SJCRH30 (cell line): ENCODE data around the gene DNPEP. TPM values are rescaled to one million over a fixed set of nuclear protein-coding genes. Genes with fewer than 3 reads are reported as not detected.
A peak's percentile ranks its signal among the peaks of the same experiment; 100 is the strongest.
"Not testable (repeated sequence)": the region's sequence is repeated elsewhere in the genome, so short reads cannot be mapped to it uniquely, and the experiment has no call there.

Experiments used
- DNase-seq, 2 experiments: peaks; one replicate each; pipeline ENCODE4 v3.0.0-alpha.2; 2015 to 2020
- H3K27ac ChIP-seq: fragments of 250-450 bp; sonication (Bioruptor Pico); 2 replicates; pipeline ENCODE4 v1.5.1; 2020; ENCODE audit warnings: mild to moderate bottlenecking, moderate library complexity
- H3K27me3 ChIP-seq: fragments of 250-450 bp; sonication (Bioruptor Pico); 2 replicates; pipeline ENCODE4 v1.5.1; 2020; ENCODE audit warnings: mild to moderate bottlenecking, moderate library complexity
- H3K36me3 ChIP-seq: fragments of 250-450 bp; sonication (Bioruptor Pico); 2 replicates; pipeline ENCODE4 v1.5.1; 2020; ENCODE audit warnings: mild to moderate bottlenecking, moderate library complexity
- H3K4me1 ChIP-seq: fragments of 250-450 bp; sonication (Bioruptor Pico); 2 replicates; pipeline ENCODE4 v1.5.1; 2020; ENCODE audit warnings: mild to moderate bottlenecking, moderate library complexity
- H3K4me3 ChIP-seq: fragments of 250-450 bp; sonication (Bioruptor Pico); 2 replicates; pipeline ENCODE4 v1.5.1; 2020; ENCODE audit warnings: mild to moderate bottlenecking, moderate library complexity
- H3K9me3 ChIP-seq: fragments of 250-450 bp; sonication (Bioruptor Pico); replicated peaks from 2 replicates; pipeline ENCODE4 v1.5.1; 2020; ENCODE audit warnings: mild to moderate bottlenecking, moderate library complexity
- total RNA-seq: library from RNA; depleted of rRNA; stranded (reverse); fragments of >200 nt; shearing (Covaris generic); gene quantifications from 2 replicates; pipeline ENCODE4 v1.2.3, GENCODE V29; 2014

DNPEP gene
- total RNA-seq, 1 experiment from 2014 or later = 33.1 TPM

DNA sequence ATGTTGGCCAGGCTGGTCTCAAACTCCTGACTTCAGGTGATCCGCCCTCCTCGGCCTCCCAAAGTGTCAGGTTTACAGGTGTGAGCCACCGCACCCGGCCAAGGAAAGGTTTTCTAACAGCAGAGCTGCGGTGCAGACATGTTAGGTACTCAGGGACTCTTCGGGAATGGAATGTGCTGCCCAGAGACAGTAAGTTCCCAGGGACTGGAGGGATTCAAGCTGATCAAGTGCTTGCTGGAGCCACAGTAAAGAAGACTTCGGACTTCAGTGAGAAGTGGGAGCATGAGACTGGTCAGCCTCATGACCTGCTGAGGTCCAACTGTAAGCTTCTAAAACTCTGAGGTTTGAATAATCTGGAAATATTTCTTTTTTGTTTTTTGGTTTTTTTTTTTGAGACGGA is 22.7 kb upstream of the DNPEP start:
- H3K27me3 ChIP-seq = no peaks in the 10 kb centered on the region

DNA sequence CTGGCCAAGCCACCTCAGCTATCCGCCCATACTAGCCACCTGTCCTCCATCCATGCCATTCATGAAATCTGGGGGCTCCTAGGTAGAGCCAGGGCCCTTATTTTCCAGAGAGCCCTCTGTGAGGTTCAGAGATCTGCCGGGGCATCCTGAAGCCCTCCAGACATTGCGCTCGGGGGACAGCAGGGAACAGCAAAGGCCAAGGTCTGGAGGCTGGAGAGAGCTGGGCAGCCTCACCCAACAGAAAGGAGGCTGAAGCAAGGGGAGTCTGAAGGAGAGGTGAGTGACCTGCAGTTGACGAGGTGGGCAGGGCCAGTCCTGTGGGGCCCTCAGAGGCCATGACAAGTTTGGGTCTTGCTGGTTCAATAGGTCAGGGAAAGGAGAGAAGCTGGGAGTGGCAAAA is 21.9 kb upstream of the DNPEP start:
- Histone ChIP-seq H3K27me3 (no peaks in the 10 kb centered on the region), H3K9me3 (no peaks in the 10 kb centered on the region; the same call in 1 of the 2 replicates), H3K36me3 (no peaks in the 10 kb centered on the region; the same call in 1 of the 2 replicates), H3K27ac (no peak overlapping the region), H3K4me3 (no peak overlapping the region), H3K4me1 (peaks cover 39% of the 10 kb centered on the region)
- DNase-seq = no peak

More for the DNA sequence above, 22.7 kb upstream of the DNPEP start:
- Histone ChIP-seq H3K4me1 (peaks cover 32% of the 10 kb centered on the region), H3K4me3 (no peak overlapping the region), H3K27ac (no peak overlapping the region), H3K9me3 (no peaks in the 10 kb centered on the region; the same call in 1 of the 2 replicates), H3K36me3 (no peaks in the 10 kb centered on the region; the same call in 1 of the 2 replicates)
- DNase-seq = no peak

DNA sequence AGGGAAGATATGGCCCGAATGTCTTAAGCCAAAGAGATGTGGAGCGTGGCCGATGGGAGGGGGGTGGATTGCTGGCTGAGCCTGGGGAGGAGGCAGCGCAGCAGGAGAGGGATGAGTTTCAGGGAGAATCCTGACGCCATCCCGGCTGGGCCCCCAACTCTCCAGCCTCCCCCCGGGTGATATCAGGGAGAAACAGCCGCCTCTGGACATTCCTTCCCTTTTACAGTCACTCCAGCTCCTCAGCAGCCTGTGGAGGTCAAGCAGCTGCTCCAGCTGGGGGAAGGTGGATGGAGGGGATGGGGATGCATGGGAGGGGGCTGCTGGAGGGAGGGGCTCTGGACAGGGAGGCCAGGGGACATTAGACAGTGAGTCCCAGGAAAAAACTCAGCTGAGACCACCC is 20.9 kb upstream of the DNPEP start:
- Histone ChIP-seq H3K4me1 (peaks cover 49% of the 10 kb centered on the region), H3K27ac (no peak overlapping the region), H3K36me3 (no peaks in the 10 kb centered on the region; the same call in 1 of the 2 replicates)

DNA sequence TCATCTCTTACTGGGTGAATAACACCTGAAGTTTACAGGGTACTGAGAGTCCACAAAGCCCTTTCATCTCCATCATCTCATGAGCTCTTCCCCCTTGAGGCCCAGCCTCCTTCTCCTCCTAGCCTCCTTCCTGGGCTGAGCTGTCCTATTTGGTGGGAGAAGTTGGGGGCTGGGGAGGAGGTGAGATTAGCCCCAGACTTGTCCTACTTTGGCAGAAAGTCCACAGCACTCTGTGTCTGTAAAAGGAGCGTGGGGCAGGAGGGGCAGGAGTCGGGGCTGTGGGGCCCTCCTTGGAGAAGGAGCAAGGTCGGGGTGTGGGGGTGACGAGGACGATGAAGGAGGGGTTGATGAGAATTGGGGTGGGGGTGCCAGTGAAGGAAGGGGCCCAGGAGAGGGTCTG is 20.5 kb upstream of the DNPEP start:
- Histone ChIP-seq H3K9me3 (no peaks in the 10 kb centered on the region; the same call in 1 of the 2 replicates), H3K4me3 (no peak overlapping the region), H3K27ac (no peak overlapping the region), H3K4me1 (peaks cover 54% of the 10 kb centered on the region), H3K27me3 (no peaks in the 10 kb centered on the region), H3K36me3 (no peaks in the 10 kb centered on the region; the same call in 1 of the 2 replicates)
- no peak for DNase-seq

More for the DNA sequence above, 20.9 kb upstream of the DNPEP start:
- DNase-seq = no peak
- Histone ChIP-seq H3K27me3 (no peaks in the 10 kb centered on the region), H3K4me3 (no peak overlapping the region), H3K9me3 (no peaks in the 10 kb centered on the region; the same call in 1 of the 2 replicates)

DNA sequence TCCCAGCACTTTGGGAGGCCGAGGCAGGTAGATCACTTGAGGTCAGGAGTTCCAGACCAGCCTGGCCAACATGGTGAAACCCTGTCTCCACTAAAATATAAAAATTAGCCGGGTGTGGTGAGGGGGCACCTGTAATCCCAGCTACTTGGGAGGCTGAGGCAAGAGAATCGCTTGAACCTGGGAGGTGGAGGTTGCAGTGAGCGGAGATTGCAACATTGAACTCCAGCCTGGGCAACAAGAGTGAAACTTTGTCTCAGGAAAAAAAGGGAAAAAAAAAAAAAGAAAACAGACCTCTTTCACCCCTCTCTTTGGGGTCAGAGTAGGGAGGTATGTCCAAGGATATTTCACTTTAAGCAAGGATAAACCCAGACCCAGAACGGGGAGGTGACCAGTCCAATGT is 19.6 kb upstream of the DNPEP start:
- H3K4me1 ChIP-seq = peaks cover 56% of the 10 kb centered on the region
- not testable (repeated sequence) for DNase-seq, H3K27ac ChIP-seq

DNA sequence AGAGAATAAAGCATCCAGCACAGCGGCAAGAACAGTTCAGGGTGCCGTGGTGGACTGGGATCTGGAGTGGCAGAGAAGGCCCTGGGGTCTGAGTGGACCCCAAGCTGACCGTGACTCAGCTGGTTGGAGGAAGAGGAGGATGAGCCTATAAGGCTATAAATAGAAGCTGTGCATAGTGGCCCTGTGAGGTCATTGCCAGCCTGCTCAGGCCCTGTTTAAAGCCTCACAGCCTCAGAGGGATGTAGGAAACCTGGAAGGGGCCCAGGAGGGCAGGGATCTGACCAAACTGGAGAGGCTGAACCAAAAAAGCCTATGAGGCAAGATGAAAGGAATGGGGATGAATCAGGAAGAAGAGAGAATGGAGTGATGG is 19.1 kb upstream of the DNPEP start:
- no peaks in the 10 kb centered on the region for H3K27me3 ChIP-seq
- peaks cover 56% of the 10 kb centered on the region for H3K4me1 ChIP-seq
- H3K9me3 ChIP-seq = no peaks in the 10 kb centered on the region
- H3K27ac ChIP-seq = peak overlapping the region; percentile 21; the same call in 1 of the 2 replicates
- peak; percentile 64 to 74 for DNase-seq
- no peak overlapping the region for H3K4me3 ChIP-seq
- no peaks in the 10 kb centered on the region for H3K36me3 ChIP-seq

More for the DNA sequence above, 19.6 kb upstream of the DNPEP start:
- not testable (repeated sequence) for H3K27me3 ChIP-seq, H3K36me3 ChIP-seq, H3K9me3 ChIP-seq, H3K4me3 ChIP-seq

DNA sequence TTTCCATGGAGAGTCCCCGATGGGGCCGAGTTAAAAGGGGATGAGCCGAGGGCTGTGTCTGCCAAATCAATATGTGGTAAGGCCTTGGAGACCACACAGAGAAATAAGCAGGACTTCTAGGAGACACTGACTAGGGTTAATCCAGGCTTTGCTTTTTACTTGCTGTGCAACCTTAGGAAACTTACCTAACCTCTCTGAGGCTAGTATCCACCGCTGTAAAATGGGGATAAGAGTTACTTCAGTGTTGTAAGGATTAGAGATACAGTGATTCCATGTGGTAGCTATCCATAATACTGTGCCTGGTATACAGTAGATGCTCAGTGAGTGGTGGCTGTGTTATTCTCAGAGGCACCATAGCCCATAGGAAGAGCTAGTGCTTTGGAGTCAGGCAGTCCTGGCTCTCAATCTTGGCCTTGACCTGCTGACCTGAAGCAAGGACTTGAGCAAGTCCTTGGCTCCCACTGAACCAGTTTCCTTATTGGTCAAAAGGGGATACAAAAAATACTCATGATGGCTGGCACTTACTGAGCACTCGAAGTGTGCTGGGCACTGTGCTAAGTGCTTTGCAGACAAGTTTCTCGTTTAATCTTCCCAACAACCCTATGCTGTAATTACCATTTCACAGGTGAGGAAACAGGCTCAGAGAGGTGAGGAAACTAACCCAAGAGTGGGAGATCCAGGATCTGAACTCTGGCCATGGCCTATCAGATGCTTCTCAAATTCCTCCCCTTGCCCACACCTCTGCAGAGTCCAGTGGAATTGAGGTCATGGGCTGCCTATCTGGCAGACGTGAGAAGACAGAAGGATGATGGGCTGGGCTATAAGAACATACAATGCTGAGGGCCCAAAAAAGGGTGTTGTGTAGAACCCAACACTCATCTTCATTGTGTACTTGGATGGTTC is 18.5 kb upstream of the DNPEP start:
- DNase-seq = no peak
- Histone ChIP-seq H3K36me3 (no peaks in the 10 kb centered on the region), H3K27ac (peak overlapping the region; percentile 87; the same call in 1 of the 2 replicates), H3K4me3 (no peak overlapping the region), H3K27me3 (no peaks in the 10 kb centered on the region), H3K9me3 (no peaks in the 10 kb centered on the region), H3K4me1 (peaks cover 56% of the 10 kb centered on the region)

DNA sequence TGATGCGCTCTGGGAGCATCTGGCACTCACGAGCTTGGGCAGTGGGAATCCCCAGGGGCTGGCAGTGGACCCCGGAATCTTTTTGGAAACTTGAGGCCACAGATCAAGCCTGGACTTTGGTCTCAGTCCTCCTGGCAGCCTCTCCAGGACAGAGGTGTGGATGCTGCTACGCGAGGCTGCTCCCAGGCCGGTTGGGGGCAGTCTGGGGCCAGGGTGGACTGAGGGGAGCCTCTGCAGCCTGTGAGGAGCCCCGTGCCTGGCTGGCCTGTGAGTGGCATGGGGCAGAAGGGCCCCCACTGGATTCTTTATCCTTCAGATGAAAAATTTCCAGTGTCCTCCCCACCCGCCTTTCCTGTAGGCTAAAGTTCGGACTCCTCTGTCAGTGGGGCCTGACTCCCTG is 17.7 kb upstream of the DNPEP start:
- Histone ChIP-seq H3K36me3 (no peaks in the 10 kb centered on the region), H3K4me3 (no peak overlapping the region), H3K27ac (peak overlapping the region; percentile 87), H3K4me1 (peaks cover 61% of the 10 kb centered on the region), H3K9me3 (no peaks in the 10 kb centered on the region), H3K27me3 (no peaks in the 10 kb centered on the region)
- DNase-seq = peak; percentile 69 to 70

DNA sequence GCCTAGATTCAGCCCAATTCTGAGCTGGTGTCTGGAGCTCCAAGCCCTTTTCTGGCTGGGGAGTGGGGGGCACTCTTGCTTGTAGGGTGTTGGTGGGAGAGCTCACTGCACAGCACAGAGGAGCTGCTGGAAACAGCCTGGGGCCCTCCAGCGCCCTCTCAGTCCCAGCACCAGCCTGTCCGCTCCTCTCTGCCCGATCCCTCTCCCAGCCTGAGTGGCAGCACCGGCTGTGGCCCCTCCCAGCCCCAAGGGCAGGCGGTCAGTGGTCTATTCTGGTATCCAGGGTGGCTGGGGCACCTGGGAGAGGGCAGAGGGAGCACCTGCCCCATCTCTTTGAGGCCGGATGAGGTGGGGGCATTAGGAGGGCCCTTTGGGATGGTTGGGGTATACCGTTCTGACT is 17.2 kb upstream of the DNPEP start:
- H3K36me3 ChIP-seq = no peaks in the 10 kb centered on the region
- H3K4me3 ChIP-seq = no peak overlapping the region
- peak; percentile 90 to 91 for DNase-seq
- peaks cover 66% of the 10 kb centered on the region for H3K4me1 ChIP-seq
- H3K27ac ChIP-seq = peak overlapping the region; percentile 87
- no peaks in the 10 kb centered on the region for H3K9me3 ChIP-seq
- no peaks in the 10 kb centered on the region for H3K27me3 ChIP-seq

DNA sequence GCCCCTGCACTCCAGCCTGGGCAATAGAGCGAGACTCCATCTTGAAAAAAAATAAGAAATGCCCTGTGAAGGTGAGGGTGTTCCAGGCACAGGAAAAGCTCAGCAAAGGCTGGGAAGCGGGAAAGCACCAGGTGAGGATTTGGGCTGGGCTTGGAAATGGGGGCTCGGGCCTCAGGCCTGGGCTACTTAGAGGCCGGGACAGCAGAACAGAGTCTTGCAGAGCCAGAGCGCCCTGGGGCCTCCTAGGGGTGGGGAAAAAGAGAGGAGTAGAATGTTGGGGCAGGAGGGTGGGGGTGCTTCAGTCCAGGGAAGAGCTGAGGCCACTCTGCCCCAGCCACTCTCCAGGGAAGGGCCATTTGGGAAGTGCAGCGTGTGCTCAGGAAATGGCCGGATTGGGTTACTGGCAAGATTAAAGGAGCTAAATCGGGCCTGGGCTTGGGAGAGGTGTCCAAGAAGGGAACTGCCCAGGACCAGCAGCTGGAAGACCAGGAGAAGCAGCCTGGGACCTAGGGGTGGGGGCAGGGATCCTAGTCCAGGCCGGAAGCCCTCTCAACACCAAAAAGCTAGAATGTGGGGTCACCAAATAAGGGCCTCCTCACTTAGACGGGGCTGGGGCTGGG is 16.7 kb upstream of the DNPEP start:
- Histone ChIP-seq H3K27ac (peak overlapping the region; percentile 87), H3K4me1 (peaks cover 71% of the 10 kb centered on the region), H3K27me3 (no peaks in the 10 kb centered on the region), H3K36me3 (no peaks in the 10 kb centered on the region), H3K9me3 (no peaks in the 10 kb centered on the region), H3K4me3 (no peak overlapping the region)
- peak; percentile 76 to 89 for DNase-seq

DNA sequence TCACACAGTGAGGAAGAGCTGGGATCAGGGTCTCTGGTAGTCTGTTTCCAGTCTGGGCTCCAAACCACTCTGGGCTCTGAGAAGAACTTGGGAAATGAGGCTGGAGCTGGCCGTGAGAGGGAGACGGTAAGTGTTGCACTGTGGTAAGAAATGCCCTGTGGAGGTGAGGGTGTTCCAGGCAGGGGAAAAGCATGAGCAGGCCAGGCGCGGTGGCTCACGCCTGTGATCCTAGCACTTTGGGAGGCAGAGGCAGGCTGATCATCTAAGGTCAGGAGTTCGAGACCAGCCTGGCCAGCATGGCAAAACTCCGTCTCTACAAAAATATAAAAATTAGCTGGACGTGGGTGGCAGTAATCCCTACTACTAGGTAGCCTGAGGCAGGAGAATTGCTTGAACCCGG is 16.1 kb upstream of the DNPEP start:
- Histone ChIP-seq H3K36me3 (no peaks in the 10 kb centered on the region), H3K4me1 (peaks cover 76% of the 10 kb centered on the region), H3K27me3 (no peaks in the 10 kb centered on the region), H3K27ac (peak overlapping the region; percentile 87), H3K4me3 (no peak overlapping the region), H3K9me3 (no peaks in the 10 kb centered on the region)
- no peak for DNase-seq

DNA sequence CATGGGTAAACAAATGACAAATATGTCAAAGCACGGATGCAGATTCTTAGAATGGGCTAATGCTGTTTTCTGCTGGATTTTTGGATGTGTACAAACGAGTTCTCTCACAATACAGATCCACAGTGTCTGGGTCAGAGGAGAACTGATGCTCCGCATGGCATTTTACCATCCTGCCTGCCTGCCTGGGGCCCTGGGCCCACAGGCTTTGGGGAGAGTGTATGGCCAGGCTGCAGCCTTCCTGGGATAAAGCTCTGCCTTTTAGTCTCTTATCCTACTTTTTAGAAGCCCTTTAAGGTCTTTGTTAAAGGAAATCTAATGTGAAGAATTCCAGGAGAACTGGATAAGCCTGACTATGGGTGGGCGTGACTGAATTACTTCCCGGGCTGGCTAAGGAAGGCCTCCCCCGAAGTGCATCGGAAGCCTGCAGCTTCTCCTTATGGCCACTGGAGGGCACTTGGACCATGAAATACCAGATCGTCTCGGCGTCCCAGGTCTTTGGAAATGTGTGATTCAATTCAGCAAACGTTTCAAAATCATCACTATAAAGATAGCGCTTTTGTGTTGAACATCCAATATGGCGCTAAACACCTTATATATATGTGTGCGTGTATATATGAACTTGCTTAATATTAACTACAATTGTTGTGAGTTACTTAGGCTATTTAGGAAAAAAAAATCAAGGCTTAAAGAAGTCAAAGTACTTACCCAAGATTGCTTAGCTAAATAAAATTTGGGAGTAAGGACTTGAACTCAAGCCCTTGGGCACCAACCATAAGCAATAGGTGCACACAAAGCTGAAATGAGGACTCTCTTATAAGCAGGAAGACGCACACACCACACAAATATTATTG is 15.2 kb upstream of the DNPEP start:
- no peak overlapping the region for H3K27ac ChIP-seq
- H3K4me1 ChIP-seq = peaks cover 76% of the 10 kb centered on the region
- no peaks in the 10 kb centered on the region for H3K27me3 ChIP-seq
- H3K4me3 ChIP-seq = no peak overlapping the region
- H3K36me3 ChIP-seq = no peaks in the 10 kb centered on the region
- DNase-seq = peak; percentile 80 to 91
- H3K9me3 ChIP-seq = no peaks in the 10 kb centered on the region

DNA sequence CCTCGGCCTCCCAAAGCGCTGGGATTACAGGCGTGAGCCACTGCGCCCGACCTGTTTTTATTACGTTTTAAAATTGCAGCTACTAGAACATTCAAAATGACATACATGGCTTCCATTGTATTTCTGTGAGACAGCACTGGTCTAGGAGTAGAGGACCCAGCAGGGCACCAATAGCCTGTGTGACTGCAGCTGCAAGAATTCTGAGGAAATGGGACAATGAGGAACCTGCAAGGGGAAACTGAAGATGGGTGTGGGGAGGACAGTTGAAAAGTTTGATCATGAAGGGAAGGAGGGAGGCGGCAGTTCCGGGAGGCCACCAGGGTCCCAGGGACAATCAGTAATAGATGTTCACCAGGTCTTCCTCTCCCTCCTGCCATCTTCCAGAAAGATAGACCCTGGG is 13.9 kb upstream of the DNPEP start:
- H3K9me3 ChIP-seq = no peaks in the 10 kb centered on the region
- H3K4me3 ChIP-seq = no peak overlapping the region
- peaks cover 67% of the 10 kb centered on the region for H3K4me1 ChIP-seq
- no peak for DNase-seq
- no peak overlapping the region for H3K27ac ChIP-seq
- no peaks in the 10 kb centered on the region for H3K36me3 ChIP-seq
- H3K27me3 ChIP-seq = no peaks in the 10 kb centered on the region

DNA sequence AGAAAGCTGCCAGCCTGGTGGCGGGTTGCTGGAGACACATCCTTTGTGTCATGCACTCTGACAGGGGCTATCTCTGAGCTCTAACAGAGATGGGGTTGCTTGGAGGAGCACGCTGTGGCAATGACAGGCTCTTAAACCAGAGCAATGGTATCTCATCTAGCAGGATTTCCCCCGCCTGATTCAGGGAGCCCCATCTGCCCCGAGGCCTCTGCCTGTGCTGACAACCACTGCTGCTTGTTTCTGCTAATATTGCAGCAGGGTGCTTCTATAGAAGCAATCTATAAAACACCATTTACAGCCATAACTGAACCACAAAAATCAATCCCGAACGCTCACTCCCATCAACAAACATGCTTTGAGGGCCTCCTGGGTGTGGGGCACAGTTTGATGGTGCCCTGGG is 12.8 kb upstream of the DNPEP start:
- no peaks in the 10 kb centered on the region for H3K9me3 ChIP-seq
- no peaks in the 10 kb centered on the region for H3K27me3 ChIP-seq
- DNase-seq = no peak
- no peak overlapping the region for H3K27ac ChIP-seq
- H3K4me1 ChIP-seq = peaks cover 57% of the 10 kb centered on the region
- H3K36me3 ChIP-seq = no peaks in the 10 kb centered on the region
- H3K4me3 ChIP-seq = no peak overlapping the region
